K562 (cell line): ENCODE measurements around the gene KCTD15. TPM values are rescaled to one million over a fixed set of nuclear protein-coding genes. Genes with fewer than 3 reads are reported as not detected.
A peak's percentile ranks its signal among the peaks of the same experiment; 100 is the strongest.

ENCODE experiments used
- ATAC-seq: fragments of 200-7000 bp; cut with Tn5 transposase; 3 replicates; pipeline ENCODE4 v1.9.1; 2020; ENCODE audit warnings: moderate library complexity
- BruUV-seq: library from RNA; stranded (reverse); fragments of 400-500 nt; replicated peaks from 2 replicates; lab custom pipeline; 2021; lab: Mats Ljungman, UMichigan
- CTCF ChIA-PET: fragments of 300-600 bp; formaldehyde crosslinking; extraction: SDS; loops from one replicate; lab custom pipeline; 2021; ENCODE audit warnings: low intra/inter-chr PET ratio; lab: Yijun Ruan, JAX
- POLR2A ChIA-PET: fragments of 300-600, 350-650 bp; sonication (Branson Sonifier 250); formaldehyde crosslinking; extraction: SDS; loops from one replicate; lab custom pipeline; 2021; ENCODE audit warnings: antibody characterized with exemption, inconsistent platforms; lab: Yijun Ruan, JAX
- DNase-seq, 4 experiments: peaks; one replicate each; pipeline versions ENCODE4 v3.0.0 to v3.0.0-alpha.2; 2011 to 2018; ENCODE audit warnings: low spot score in 3 of 4, mixed read lengths in 3 of 4; ENCODE audit errors: extremely low read depth in 1 of 4
- FAIRE-seq: peaks from 2 replicates; lab custom pipeline; 2011; peaks lifted over from hg19 to GRCh38; lab: Jason Lieb, UNC
- H2AFZ ChIP-seq: 2 replicates; pipeline ENCODE4 v1.6.0; 2011; ENCODE audit warnings: low read depth, low read length, control low read depth, inconsistent platforms
- H3K27ac ChIP-seq: fragments of 200-600 bp; 3 replicates; pipeline ENCODE4 v1.8.0; 2011; ENCODE audit warnings: low read depth, mild to moderate bottlenecking, control low read depth, inconsistent platforms, low read length, moderate library complexity, mixed read lengths; ENCODE audit errors: extremely low read depth
- H3K27me3 ChIP-seq, 2 experiments: fragments of 300-600 bp in 1 of 2; 2 replicates in 1 of 2; 3 replicates in 1 of 2; pipeline versions ENCODE4 v1.6.0 to v1.8.0; 2011; ENCODE audit warnings: inconsistent platforms in 2 of 2, low read length in 2 of 2, mild to moderate bottlenecking in 1 of 2, mixed read lengths in 1 of 2, moderate library complexity in 1 of 2; ENCODE audit not compliant: control insufficient read depth in 2 of 2, insufficient read depth in 2 of 2
- H3K36me3 ChIP-seq: fragments of 300-600 bp; 3 replicates; pipeline ENCODE4 v1.8.0; 2011; ENCODE audit warnings: mild to moderate bottlenecking, low read length, inconsistent platforms; ENCODE audit not compliant: control insufficient read depth, insufficient read depth
- H3K4me1 ChIP-seq, 2 experiments: fragments of 200-600 bp in 1 of 2; replicated peaks in 1 of 2; 2 replicates in 1 of 2; 3 replicates in 1 of 2; pipeline versions ENCODE4 v1.5.1 to v1.8.0; 2011; ENCODE audit warnings: inconsistent platforms in 2 of 2, low read length in 2 of 2, mild to moderate bottlenecking in 1 of 2, mixed read lengths in 1 of 2, moderate library complexity in 1 of 2; ENCODE audit not compliant: control insufficient read depth in 2 of 2, insufficient read depth in 2 of 2
- H3K4me2 ChIP-seq: 2 replicates; pipeline ENCODE4 v1.6.1; 2011; ENCODE audit warnings: low read length, control low read depth, inconsistent platforms, mixed read lengths; ENCODE audit not compliant: insufficient read depth
- H3K4me3 ChIP-seq: fragments of 200-600 bp; sonication (generic), shearing (Covaris generic); 2 replicates; pipeline ENCODE4 v1.5.1; 2016; ENCODE audit warnings: control low read depth, inconsistent platforms
- H3K79me2 ChIP-seq: fragments of 200-600 bp; 3 replicates; pipeline ENCODE4 v1.8.0; 2011; ENCODE audit warnings: low read length, inconsistent platforms; ENCODE audit not compliant: control insufficient read depth, insufficient read depth
- H3K9ac ChIP-seq, 2 experiments: 2 replicates each; pipeline versions ENCODE4 v1.6.0 to v1.6.1; 2011; ENCODE audit warnings: low read depth in 2 of 2, low read length in 2 of 2, control low read depth in 1 of 2, inconsistent platforms in 1 of 2, mild to moderate bottlenecking in 1 of 2, mixed read lengths in 1 of 2; ENCODE audit not compliant: insufficient read depth in 1 of 2
- H3K9me1 ChIP-seq: one replicate; pipeline ENCODE4 v1.6.0; 2011; ENCODE audit warnings: inconsistent platforms, mild to moderate bottlenecking, low read length, moderate library complexity; ENCODE audit not compliant: control insufficient read depth, insufficient read depth
- H3K9me3 ChIP-seq: replicated peaks from 2 replicates; pipeline ENCODE4 v1.5.1; 2011; ENCODE audit warnings: low read depth, low read length, inconsistent platforms; ENCODE audit not compliant: control insufficient read depth, insufficient read depth
- H4K20me1 ChIP-seq: replicated peaks from 2 replicates; pipeline ENCODE4 v1.6.1; 2011; ENCODE audit warnings: low read length, inconsistent platforms, mixed read lengths; ENCODE audit not compliant: control insufficient read depth, insufficient read depth
- DACH1 ChIP-seq: fragments of 450-650 bp; IDR thresholded peaks from 2 replicates; pipeline ENCODE4 v1.6.1; 2018; ENCODE audit not compliant: partially characterized antibody
- FOSL1 ChIP-seq: fragments of 200-800 bp; sonication (Bioruptor generic); conservative IDR thresholded peaks from 2 replicates; pipeline ENCODE4 v1.6.1; 2016; ENCODE audit warnings: missing genetic modification characterization, missing compliant biosample characterization
- HNRNPUL1 ChIP-seq: fragments of 200-400 bp; formaldehyde crosslinking; IDR thresholded peaks from 2 replicates; pipeline ENCODE4 v1.6.1; 2017; ENCODE audit warnings: low read length
- JUND ChIP-seq, 2 experiments: IDR thresholded peaks; 2 replicates in 1 of 2; 3 replicates in 1 of 2; pipeline ENCODE4 v1.6.1; 2011; ENCODE audit warnings: borderline replicate concordance in 2 of 2, low read depth in 2 of 2, low read length in 2 of 2, improper control_type of control experiment in 1 of 2, missing biosample characterization in 1 of 2, missing genetic modification characterization in 1 of 2, missing genetic modification reagents in 1 of 2
- KLF13 ChIP-seq: fragments of 450-650 bp; IDR thresholded peaks from 2 replicates; pipeline ENCODE4 v1.6.1; 2016; ENCODE audit warnings: missing genetic modification characterization, low read depth, mild to moderate bottlenecking, missing compliant biosample characterization, moderate library complexity, borderline replicate concordance
- KLF16 ChIP-seq: IDR thresholded peaks from 2 replicates; pipeline ENCODE4 v1.6.1; 2016; ENCODE audit warnings: antibody characterized with exemption
- RFX7 ChIP-seq: fragments of 250-450 bp; sonication (Bioruptor Pico); IDR thresholded peaks from 2 replicates; pipeline ENCODE4 v1.5.1; 2021; ENCODE audit warnings: mild to moderate bottlenecking
- SMAD1 ChIP-seq: fragments of 150-350 bp; IDR thresholded peaks from 2 replicates; pipeline ENCODE4 v1.6.1; 2014; ENCODE audit warnings: low read length, low read depth; ENCODE audit not compliant: partially characterized antibody
- TEAD4 ChIP-seq, 2 experiments: sonication (generic) in 1 of 2; formaldehyde crosslinking in 1 of 2; IDR thresholded peaks; 2 replicates each; pipeline versions ENCODE4 v1.6.1 to v1.8.0; 2012 to 2022; ENCODE audit warnings: borderline replicate concordance in 1 of 2, inconsistent platforms in 1 of 2, low read length in 1 of 2, mild to moderate bottlenecking in 1 of 2, missing genetic modification reagents in 1 of 2
- WGBS: fragments of 100-300 bp; shearing (Covaris generic); methylation state at CpG from one replicate; pipeline ENCODE4 v1.1.6; 2016; ENCODE audit warnings: low coverage, mixed read lengths; ENCODE audit not compliant: insufficient coverage; ENCODE audit errors: missing lambda C conversion rate; 5-methylcytosine and 5-hydroxymethylcytosine counted together
- in situ Hi-C: fragments of 300-500 bp; cut with MboI; formaldehyde crosslinking; loops from 4 replicates; pipeline ENCODE4 v1.15.0; 2018; ENCODE audit warnings: inconsistent platforms, mixed read lengths
- intact Hi-C: fragments of 100-400 bp; cut with micrococcal nuclease; formaldehyde crosslinking; loops from 2 replicates; pipeline ENCODE4 v1.14.2; 2022
- polyA plus RNA-seq, 8 experiments: library from polyadenylated mRNA; depleted of rRNA in 4 of 8; stranded (reverse) in 5 of 8; unstranded in 3 of 8; fragments of >200 nt; fragmentation: Nextera tagmentation in 2 of 8; fragmentation: Illumina TruSeq in 1 of 8; extraction: Ambion mirVana in 2 of 8; extraction: Trizol in 1 of 8; gene quantifications; 2 replicates each; pipeline versions ENCODE4 v1.2.1 to v1.2.3, GENCODE V29; 2011 to 2014; ENCODE audit warnings: inconsistent platforms in 1 of 8, missing spikeins in 1 of 8
- total RNA-seq, 7 experiments: library from RNA; depleted of rRNA in 6 of 7; stranded (reverse); fragments of >200 nt in 6 of 7; fragmentation: Illumina TruSeq in 2 of 7; extraction: Trizol in 2 of 7; gene quantifications; 2 replicates each; pipeline versions ENCODE4 v1.2.1 to v1.2.3, GENCODE V29; 2011 to 2021; ENCODE audit warnings: low replicate concordance in 1 of 7
- TF ChIP-seq, protein P1 (sequence below), 2 experiments: fragments of 450-650 bp in 1 of 2; sonication (generic) in 1 of 2; formaldehyde crosslinking in 1 of 2; IDR thresholded peaks in 1 of 2; conservative IDR thresholded peaks in 1 of 2; 2 replicates each; pipeline versions ENCODE4 v1.6.1 to v1.8.1; 2016 to 2023; ENCODE audit warnings: mild to moderate bottlenecking in 2 of 2, moderate library complexity in 2 of 2, inconsistent platforms in 1 of 2, missing genetic modification reagents in 1 of 2
- TF ChIP-seq, protein P2 (sequence below): fragments of 450-650 bp; IDR thresholded peaks from 2 replicates; pipeline ENCODE4 v1.6.1; 2018; ENCODE audit not compliant: partially characterized antibody
- TF ChIP-seq, protein P3 (sequence below): fragments of 250-450 bp; sonication (Bioruptor Pico); IDR thresholded peaks from 2 replicates; pipeline ENCODE4 v1.8.0; 2021; ENCODE audit warnings: moderate library complexity, mild to moderate bottlenecking, inconsistent platforms

Gene KCTD15
- total and polyA plus RNA-seq, 9 of the 15 experiments (the other 6 are each of a cell fraction or from before 2014, with no cell fraction given), result 1.7 to 49.0 (median 11.8) TPM

DNA sequence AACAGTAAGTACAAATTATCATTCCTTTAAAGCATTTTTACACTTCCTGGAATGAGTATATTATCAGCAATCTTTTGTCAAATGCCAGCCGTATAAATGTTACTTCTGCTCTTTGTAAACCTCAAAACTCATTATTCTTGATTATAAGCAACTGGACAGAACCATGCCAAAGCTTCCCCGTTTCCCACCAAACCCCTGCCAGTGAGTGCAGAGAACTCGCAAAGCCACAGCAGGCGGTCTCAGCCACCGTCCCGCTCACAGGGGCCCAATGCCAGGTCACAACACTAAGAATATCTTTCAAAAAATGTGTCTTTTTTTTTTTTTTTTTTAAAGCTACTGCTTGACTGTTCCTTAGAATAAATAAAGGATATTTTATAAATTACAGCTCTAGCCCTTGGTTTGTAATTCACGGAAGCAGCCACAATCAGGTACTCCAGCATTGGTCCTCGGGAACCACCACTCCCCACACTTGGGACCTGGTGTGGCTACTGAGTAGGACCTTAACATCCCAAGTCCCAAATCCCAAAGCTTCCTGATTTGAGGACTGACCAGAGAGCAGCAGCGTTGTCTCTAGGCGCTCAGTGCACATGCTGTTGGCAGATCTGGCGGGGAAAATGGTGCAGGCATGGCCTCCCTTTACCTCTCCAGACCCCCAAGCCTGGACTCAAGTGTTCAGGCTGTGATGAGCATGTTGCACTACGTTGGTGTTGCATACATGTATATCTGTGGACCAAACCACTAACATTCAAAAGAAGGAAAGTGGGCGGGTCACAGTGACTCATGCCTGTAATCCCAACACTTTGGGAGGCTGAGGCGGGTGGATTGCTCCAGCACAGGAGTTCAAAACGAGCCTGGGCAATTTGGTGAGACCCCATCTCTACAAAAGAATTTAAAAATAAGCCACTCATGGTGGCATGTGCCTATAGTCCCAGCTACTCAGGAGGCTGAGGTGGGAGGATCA is 19.0 kb downstream of the KCTD15 start:
- Histone ChIP-seq H3K4me1 (peaks cover 13% of the 10 kb centered on the region in 2 experiments; a peak in 4 of 5 replicates), H3K4me3 (no peak overlapping the region), H3K27ac (no peak overlapping the region), H3K4me2 (no peak overlapping the region), H3K36me3 (peaks cover 24% of the 10 kb centered on the region; the same call in 1 of the 3 replicates), H4K20me1 (no peaks in the 10 kb centered on the region), H3K9me1 (no peaks in the 10 kb centered on the region), H3K27me3 (no peaks in the 10 kb centered on the region), H3K9ac (no peak overlapping the region), H3K9me3 (no peaks in the 10 kb centered on the region), H2AFZ (no peak overlapping the region), H3K79me2 (no peaks in the 10 kb centered on the region)
- CTCF ChIA-PET, result no interaction called here
- FAIRE-seq, result no peak
- no peak for ATAC-seq
- POLR2A ChIA-PET, result no interaction called here
- in situ Hi-C loops, result no loop called here
- no TSS peak for BruUV-seq
- peak in 1 of 4 experiments; percentile 38 for DNase-seq
- 70% methylated on average over 15 of the region's 15 CpGs for WGBS
- intact Hi-C loops, result no loop called here
- TF ChIP-seq TEAD4 (IDR thresholded peaks at IDR 0.05; ENCODE audit: low read length) (no peak), TEAD4 (CRISPR knock-in tag; IDR thresholded peaks at IDR 0.05; ENCODE audit: borderline replicate concordance) (no peak), JUND (IDR thresholded peaks at IDR 0.05; ENCODE audit: borderline replicate concordance, low read depth, low read length) (peak; percentile 74), JUND (tag; IDR thresholded peaks at IDR 0.05; ENCODE audit: borderline replicate concordance, low read depth, low read length) (peak; percentile 18; the same call in 1 of the 3 replicates), KLF13 (tag) (peak; percentile 62; the same call in 1 of the 2 replicates), RFX7 (CRISPR knock-in tag) (no peak), FOSL1 (tag) (peak; percentile 61; the same call in 1 of the 2 replicates), KLF16 (no peak), DACH1 (no peak), SMAD1 (no peak), HNRNPUL1 (no peak)
- TF ChIP-seq, protein P1, sequence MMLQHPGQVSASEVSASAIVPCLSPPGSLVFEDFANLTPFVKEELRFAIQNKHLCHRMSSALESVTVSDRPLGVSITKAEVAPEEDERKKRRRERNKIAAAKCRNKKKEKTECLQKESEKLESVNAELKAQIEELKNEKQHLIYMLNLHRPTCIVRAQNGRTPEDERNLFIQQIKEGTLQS (IDR thresholded peaks at IDR 0.05), result peak; percentile 50
- TF ChIP-seq, protein P1 (CRISPR knock-in tag; conservative IDR thresholded peaks at IDR 0.05), result no peak
- TF ChIP-seq, protein P2, sequence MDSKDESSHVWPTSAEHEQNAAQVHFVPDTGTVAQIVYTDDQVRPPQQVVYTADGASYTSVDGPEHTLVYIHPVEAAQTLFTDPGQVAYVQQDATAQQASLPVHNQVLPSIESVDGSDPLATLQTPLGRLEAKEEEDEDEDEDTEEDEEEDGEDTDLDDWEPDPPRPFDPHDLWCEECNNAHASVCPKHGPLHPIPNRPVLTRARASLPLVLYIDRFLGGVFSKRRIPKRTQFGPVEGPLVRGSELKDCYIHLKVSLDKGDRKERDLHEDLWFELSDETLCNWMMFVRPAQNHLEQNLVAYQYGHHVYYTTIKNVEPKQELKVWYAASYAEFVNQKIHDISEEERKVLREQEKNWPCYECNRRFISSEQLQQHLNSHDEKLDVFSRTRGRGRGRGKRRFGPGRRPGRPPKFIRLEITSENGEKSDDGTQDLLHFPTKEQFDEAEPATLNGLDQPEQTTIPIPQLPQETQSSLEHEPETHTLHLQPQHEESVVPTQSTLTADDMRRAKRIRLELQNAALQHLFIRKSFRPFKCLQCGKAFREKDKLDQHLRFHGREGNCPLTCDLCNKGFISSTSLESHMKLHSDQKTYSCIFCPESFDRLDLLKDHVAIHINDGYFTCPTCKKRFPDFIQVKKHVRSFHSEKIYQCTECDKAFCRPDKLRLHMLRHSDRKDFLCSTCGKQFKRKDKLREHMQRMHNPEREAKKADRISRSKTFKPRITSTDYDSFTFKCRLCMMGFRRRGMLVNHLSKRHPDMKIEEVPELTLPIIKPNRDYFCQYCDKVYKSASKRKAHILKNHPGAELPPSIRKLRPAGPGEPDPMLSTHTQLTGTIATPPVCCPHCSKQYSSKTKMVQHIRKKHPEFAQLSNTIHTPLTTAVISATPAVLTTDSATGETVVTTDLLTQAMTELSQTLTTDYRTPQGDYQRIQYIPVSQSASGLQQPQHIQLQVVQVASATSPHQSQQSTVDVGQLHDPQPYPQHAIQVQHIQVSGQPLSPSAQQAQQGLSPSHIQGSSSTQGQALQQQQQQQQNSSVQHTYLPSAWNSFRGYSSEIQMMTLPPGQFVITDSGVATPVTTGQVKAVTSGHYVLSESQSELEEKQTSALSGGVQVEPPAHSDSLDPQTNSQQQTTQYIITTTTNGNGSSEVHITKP, result peak; percentile 90
- TF ChIP-seq, protein P3, sequence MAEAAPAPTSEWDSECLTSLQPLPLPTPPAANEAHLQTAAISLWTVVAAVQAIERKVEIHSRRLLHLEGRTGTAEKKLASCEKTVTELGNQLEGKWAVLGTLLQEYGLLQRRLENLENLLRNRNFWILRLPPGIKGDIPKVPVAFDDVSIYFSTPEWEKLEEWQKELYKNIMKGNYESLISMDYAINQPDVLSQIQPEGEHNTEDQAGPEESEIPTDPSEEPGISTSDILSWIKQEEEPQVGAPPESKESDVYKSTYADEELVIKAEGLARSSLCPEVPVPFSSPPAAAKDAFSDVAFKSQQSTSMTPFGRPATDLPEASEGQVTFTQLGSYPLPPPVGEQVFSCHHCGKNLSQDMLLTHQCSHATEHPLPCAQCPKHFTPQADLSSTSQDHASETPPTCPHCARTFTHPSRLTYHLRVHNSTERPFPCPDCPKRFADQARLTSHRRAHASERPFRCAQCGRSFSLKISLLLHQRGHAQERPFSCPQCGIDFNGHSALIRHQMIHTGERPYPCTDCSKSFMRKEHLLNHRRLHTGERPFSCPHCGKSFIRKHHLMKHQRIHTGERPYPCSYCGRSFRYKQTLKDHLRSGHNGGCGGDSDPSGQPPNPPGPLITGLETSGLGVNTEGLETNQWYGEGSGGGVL (CRISPR knock-in tag), result no peak
